ENCODE measurements around the gene METTL27. TPM values are rescaled to one million over a fixed set of nuclear protein-coding genes. Genes with fewer than 3 reads are reported as not detected.

METTL27 gene
- total RNA-seq, 1 experiment from 2014 or later, result 1.7 TPM

GRCh38 chr7:73864981-73865711 is 22.8 kb upstream of the METTL27 start:
- Histone ChIP-seq H3K4me3 (ENCODE audit: low read depth, low read length) (no peak overlapping the region), H3K9me3 (peaks cover 1% of the 10 kb centered on the region; the same call in 1 of the 2 replicates), H3K4me1 (peaks cover 3% of the 10 kb centered on the region; the same call in 1 of the 2 replicates), H3K27me3 (replicated peaks; ENCODE audit: control insufficient read depth, insufficient read depth, low read length) (no peaks in the 10 kb centered on the region), H3K36me3 (ENCODE audit: control insufficient read depth, insufficient read depth, low read length) (no peaks in the 10 kb centered on the region)
- POLR2A ChIA-PET, result no interaction called here
- CTCF ChIA-PET, result interaction anchor here (0.9 kb wide), 1 partner anchor 162 kb away, joined by 3 read pairs; no protein-coding TSS in a partner anchor
- Mint-ChIP-seq H3K27me3 (ENCODE audit: insufficient read depth, unreplicated experiment) (no peaks in the 10 kb centered on the region), H3K9me3 (ENCODE audit: unreplicated experiment) (no peaks in the 10 kb centered on the region), H3K4me1 (ENCODE audit: low read depth, unreplicated experiment) (no peaks in the 10 kb centered on the region), H3K36me3 (ENCODE audit: insufficient read depth, unreplicated experiment) (no peaks in the 10 kb centered on the region), H3K4me3 (ENCODE audit: unreplicated experiment) (no peak overlapping the region), H3K27ac (ENCODE audit: unreplicated experiment) (no peak overlapping the region)
- no peak for DNase-seq
- intact Hi-C loops (cut with micrococcal nuclease; ENCODE audit: unreplicated experiment), result no loop called here
- no peak for TF ChIP-seq CTCF (IDR thresholded peaks at IDR 0.05; ENCODE audit: insufficient read depth in 1 of 2, low read depth in 1 of 2, low read length in 1 of 2, severe bottlenecking in 1 of 2, unreplicated experiment in 1 of 2)
- no TSS peak for BruUV-seq (replicated peaks)

- DNase-seq, result no peak
- ChIA-PET CTCF (no interaction called here), POLR2A (no interaction called here)
- no peak for TF ChIP-seq CTCF (IDR thresholded peaks at IDR 0.05; ENCODE audit: insufficient read depth in 1 of 2, low read depth in 1 of 2, low read length in 1 of 2, severe bottlenecking in 1 of 2, unreplicated experiment in 1 of 2)
- no peak overlapping the region for H3K4me3 ChIP-seq (ENCODE audit: low read depth, low read length)
- Mint-ChIP-seq H3K4me3 (ENCODE audit: unreplicated experiment) (no peak overlapping the region), H3K27me3 (ENCODE audit: insufficient read depth, unreplicated experiment) (peaks cover 3% of the 10 kb centered on the region), H3K36me3 (ENCODE audit: insufficient read depth, unreplicated experiment) (no peaks in the 10 kb centered on the region), H3K27ac (ENCODE audit: unreplicated experiment) (no peak overlapping the region), H3K9me3 (ENCODE audit: unreplicated experiment) (no peaks in the 10 kb centered on the region), H3K4me1 (ENCODE audit: low read depth, unreplicated experiment) (no peaks in the 10 kb centered on the region)
- intact Hi-C loops (cut with micrococcal nuclease; ENCODE audit: unreplicated experiment), result no loop called here
- BruUV-seq (replicated peaks), result no TSS peak
- H3K36me3 ChIP-seq (ENCODE audit: control insufficient read depth, insufficient read depth, low read length), result no peaks in the 10 kb centered on the region
- no peaks in the 10 kb centered on the region for H3K27me3 ChIP-seq (replicated peaks; ENCODE audit: control insufficient read depth, insufficient read depth, low read length)
- peaks cover 4% of the 10 kb centered on the region; the same call in 1 of the 2 replicates for H3K9me3 ChIP-seq
- H3K4me1 ChIP-seq, result no peaks in the 10 kb centered on the region
Measured at GRCh38 chr7:73861305-73861704, 19.0 kb upstream of the METTL27 start.

DNA sequence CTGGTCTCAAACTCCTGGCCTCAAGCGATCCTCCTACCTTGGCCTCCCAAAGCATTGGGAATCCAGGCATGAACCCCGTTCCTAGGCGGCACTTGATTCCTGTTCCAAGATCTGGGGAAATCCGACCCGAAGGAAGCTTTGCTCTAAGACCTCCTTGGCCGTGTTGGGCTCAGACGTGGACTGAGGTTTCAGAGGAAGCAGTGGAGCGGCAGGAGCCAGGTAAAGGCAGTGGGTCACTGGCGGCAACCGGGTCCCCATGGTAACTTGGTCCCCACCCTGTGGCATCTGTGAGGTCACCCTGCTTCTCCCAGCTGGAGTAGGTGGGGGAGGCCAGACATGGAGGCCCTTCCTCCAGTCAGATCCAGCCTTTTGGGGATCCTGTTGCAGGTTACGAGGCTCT is 18.5 kb upstream of the METTL27 start, which contains the start of gene TMEM270:
Gene TMEM270 (plus strand): TSS at position 301 of the 400 bp plus-strand sequence. CDS start 36 bp downstream, at position 337.
- H3K27me3 Mint-ChIP-seq (ENCODE audit: insufficient read depth, unreplicated experiment), result peaks cover 3% of the 10 kb centered on the region
- intact Hi-C loops (cut with micrococcal nuclease; ENCODE audit: unreplicated experiment), result no loop called here
- no TSS peak for BruUV-seq (replicated peaks)
- 0 out of 2 replicates have a peak, but pooled peaks cover 2% of the 10 kb centered on the region for H3K4me1 ChIP-seq
- H3K27me3 ChIP-seq (replicated peaks; ENCODE audit: control insufficient read depth, insufficient read depth, low read length), result no peaks in the 10 kb centered on the region
- no peak within 1 kb of the TSS for H3K4me3 Mint-ChIP-seq (ENCODE audit: unreplicated experiment)
- no peak within 1 kb of the TSS for H3K27ac Mint-ChIP-seq (ENCODE audit: unreplicated experiment)
- H3K36me3 ChIP-seq (ENCODE audit: control insufficient read depth, insufficient read depth, low read length), result no peaks in the 10 kb centered on the region
- DNase-seq, result no peak
- peaks cover 4% of the 10 kb centered on the region; the same call in 1 of the 2 replicates for H3K9me3 ChIP-seq
- no peak for TF ChIP-seq CTCF (IDR thresholded peaks at IDR 0.05; ENCODE audit: insufficient read depth in 1 of 2, low read depth in 1 of 2, low read length in 1 of 2, severe bottlenecking in 1 of 2, unreplicated experiment in 1 of 2)
- H3K9me3 Mint-ChIP-seq (ENCODE audit: unreplicated experiment), result no peaks in the 10 kb centered on the region
- H3K36me3 Mint-ChIP-seq (ENCODE audit: insufficient read depth, unreplicated experiment), result no peaks in the 10 kb centered on the region
- no peaks in the 10 kb centered on the region for H3K4me1 Mint-ChIP-seq (ENCODE audit: low read depth, unreplicated experiment)
- no peak within 1 kb of the TSS for H3K4me3 ChIP-seq (ENCODE audit: low read depth, low read length)
- ChIA-PET POLR2A (no interaction called here), CTCF (no interaction called here)

Data from Caco-2 (cell line).